ENCODE data around the gene APOA5.
"Not testable (repeated sequence)": the region's sequence is repeated elsewhere in the genome, so short reads cannot be mapped to it uniquely, and the experiment has no call there.

The APOA5 gene

DNA sequence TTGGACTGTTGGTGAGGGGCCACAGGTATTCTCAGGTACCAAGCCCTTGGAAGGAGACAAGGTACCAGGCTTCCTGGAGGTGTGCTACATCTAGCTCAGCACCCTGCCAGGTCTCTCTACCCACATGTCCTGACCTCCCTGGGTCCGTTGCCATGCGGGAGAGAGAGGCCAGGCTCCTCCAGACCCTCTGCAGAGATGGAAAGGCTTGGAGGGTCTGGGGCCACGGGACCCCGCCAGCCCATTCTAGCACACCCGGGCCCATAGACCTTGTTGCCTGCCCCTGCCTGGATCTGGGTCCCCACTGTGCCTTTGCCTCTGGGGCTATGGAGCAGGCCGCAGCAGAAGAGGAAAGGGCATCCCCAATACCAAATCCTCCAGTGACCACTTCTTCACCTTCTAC is 35.8 kb upstream of the APOA5 start:
- no peak for DNase-seq (ENCODE audit: low spot score)

DNA sequence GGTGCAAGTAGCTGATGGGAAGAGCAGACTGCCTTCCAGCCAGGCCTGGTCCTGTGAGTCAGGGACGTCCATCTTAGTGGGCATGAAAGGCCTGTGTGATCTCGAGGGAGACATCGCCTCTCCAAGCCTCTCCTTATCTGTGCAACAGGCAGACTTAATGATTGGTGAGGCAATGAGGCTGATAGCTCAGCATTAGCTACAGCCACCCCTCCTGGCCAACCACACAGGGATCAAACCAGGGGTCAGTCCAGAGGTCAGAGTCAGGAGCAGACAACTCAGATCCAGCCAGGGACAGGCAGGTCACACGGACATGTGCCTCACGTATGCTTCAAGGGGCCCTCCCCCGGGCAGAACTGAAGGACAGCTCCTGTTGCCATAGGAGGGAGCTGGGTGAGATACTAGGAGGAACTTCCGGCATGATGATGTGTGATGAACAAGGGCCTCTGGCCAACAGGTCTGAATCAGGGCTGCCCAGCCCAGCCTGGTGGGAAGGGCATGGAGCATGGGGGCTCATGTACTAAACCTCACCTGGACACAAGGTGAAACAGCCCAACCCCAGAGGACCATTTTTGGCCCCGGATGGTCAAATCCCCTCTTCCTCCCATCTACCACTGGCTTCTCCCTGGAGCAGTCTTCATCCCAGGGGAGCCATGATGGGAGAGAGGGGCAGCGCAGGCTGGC is 35.2 kb upstream of the APOA5 start:
- DNase-seq (ENCODE audit: low spot score) = no peak

DNA sequence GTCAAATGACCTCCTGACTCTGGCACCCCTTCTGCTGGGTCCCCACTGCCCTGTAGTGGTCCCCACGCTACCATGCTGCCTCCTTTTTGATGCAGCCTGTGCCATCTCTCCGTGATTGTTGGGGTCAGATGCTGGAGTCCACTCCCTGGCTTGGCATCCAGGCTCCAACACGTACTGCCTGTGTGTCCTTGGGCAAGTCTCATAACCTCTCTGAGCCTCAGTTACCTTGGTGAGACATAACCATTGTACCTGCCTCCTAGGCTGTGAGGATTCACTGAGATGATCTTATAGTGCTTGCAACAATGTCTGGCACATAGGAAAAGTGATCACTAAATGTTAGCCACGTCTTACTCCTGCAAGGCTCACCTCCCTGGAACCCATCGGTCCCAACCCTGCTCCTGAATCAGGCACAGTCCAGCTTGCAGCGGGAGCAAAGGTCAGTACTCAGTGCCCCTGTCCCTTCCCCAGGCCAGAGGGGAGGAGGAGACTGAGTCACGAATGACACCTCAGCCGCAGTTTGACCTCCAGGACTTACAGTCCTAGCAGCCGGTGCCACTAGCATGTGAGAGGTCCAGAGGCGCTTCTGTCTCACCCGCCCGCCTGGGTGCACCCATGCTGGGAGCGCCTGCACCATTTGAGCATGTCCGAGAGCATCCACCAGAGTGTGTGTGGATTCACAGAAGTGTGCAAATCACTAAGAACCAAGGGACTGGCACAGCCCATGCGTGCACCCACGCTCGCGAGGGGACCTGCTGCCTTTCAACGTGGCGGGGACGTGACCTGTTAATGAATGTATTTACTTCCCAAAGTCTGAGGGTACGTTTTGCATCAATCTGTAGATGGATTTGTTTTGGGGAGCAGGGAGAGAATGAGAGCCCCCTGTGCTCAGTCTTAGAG is 34.4 kb upstream of the APOA5 start:
- DNase-seq (ENCODE audit: low spot score) = no peak

DNA sequence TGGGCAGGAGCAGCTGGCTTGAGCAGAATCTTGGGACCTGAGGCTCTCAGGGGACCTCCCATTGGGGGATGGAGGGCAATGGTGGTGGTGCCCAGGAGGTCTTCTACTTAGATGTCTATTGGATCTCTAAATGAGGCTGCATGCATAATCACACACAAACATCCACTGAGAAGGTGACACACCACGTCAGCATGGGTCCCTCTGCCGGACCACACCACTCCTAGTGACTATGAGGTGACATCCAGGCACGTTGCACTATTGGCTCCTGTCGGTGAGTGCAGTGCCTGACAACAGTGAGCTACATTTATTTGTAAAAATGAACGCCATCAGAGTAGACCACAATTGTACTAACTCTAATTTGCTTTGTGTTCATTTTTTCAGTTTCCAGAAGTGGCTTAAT is 33.8 kb upstream of the APOA5 start:
- DNase-seq (ENCODE audit: low spot score) = no peak

DNA sequence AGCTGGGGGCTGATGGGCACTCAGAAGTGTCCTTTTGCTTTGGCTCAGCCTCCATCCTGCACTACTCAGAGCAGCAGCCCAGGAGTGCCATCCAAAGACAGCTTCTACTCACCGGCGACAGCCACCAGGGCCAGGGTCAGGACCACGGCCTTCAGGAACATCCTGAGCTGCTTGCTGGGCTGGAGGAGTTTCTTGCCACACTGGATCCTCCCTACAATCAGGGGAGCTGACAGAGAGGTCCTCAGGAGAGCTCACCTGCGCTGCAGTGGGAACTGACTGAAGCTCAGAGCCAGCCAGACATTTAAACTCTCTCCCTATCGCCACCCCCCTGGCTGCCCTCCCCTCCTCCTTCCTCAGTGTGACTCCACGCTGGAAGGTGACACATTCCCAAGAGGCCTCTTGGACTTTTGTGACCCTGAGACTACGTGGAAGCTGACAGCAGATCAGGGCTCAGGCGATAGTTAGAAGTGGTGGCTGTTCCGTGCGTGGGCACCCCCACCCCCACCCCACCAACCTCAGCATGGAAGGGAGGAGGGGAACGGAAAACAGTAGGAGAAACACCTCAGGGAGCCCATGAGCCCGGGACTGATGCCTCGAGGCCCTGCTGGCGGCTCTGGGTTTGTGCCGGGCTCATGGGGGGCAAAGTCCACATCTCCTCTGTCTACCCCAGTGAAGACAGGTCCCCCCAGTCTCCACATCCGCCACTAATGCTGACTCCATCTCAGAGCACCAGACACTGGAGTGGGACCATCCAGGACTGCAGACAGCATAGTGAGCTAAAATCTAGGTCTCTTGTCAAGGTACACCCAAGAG is 31.6 kb upstream of the APOA5 start, which contains the start of gene APOA4:
TSS of gene APOA4 (minus strand) at position 274 of the 813 bp plus-strand sequence. CDS start at position 161, 113 bp downstream.
- no peak for DNase-seq (ENCODE audit: low spot score)

DNA sequence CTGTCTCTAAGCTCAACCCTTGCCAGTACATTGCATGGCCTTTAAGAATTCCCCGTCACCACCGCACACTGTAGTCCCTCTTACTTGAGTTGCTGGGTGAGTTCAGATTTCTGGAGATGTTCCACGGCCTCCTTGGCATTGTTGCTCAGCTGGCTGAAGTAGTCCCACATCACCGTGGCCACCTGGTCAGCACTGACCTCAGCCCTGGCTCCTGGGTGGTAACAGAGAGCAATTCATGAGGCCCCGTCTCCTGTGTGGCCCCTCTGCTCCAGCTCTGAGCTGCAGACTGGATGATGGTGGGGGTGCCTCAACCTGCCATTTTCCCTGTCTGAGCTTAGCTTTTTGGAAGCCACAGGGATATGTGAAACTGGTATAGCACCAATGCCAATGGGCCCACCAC is 30.9 kb upstream of the APOA5 start:
- DNase-seq (ENCODE audit: low spot score) = no peak

DNA sequence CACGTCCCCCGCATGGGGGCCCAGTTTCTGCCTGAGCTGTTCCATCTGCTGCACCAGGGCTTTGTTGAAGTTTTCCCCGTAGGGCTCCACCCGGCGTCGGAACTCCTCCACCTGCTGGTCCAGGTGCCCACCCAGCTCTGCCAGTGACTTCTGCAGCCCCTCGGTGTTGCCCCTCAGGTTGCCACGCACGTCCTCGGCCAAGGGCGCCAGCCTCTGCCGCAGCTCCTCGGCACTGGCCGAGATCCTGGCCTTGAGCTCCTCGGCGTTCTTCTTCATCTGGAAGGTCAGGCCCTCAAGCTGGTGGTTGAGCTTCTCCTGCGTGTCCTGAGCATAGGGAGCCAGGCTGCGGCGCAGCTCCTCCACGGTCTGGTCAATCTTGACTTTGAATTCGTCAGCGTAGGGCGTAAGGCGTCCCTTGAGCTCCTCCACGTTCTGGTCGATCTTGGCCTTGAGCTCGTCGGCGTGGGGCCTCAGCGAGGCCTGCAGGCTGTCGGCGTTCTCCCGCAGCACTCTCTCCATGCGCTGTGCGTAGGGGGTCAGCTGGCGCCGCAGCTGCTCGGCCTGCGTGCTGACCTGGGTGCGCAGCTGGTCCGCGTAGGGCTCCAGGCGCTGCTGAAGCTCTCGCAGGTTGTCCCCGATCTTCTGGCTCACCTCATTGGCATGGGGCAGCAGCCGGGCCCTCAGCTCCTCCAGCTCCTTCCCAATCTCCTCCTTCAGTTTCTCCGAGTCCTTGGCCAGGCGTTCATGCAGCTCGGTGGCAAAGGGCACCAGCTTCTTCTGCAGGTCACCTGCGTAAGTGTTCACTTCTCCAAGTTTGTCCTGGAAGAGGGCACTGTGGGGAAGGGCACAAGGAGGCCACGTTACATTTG is 29.6 kb upstream of the APOA5 start:
- DNase-seq (ENCODE audit: low spot score) = no peak

DNA sequence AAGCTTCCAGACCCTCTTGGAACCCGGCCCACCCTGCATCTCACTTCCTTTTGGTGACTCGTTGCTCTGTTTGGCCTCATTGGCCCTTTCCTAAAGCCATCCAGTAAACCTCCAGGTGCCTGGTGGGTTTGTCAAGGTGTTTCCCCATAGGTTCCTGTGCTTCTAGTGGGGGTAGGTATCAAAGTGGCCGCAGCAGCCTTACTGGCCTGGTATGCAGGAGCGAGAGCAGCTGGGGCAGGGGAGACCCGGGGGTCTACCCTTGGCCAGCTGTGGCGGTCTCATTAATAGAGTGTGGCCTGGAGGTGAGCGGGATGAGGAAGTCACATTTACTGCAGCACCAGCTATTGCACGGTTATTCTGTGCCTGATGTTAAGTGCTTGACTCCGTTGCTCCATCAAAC is 27.4 kb upstream of the APOA5 start:
- DNase-seq (ENCODE audit: low spot score) = no peak

DNA sequence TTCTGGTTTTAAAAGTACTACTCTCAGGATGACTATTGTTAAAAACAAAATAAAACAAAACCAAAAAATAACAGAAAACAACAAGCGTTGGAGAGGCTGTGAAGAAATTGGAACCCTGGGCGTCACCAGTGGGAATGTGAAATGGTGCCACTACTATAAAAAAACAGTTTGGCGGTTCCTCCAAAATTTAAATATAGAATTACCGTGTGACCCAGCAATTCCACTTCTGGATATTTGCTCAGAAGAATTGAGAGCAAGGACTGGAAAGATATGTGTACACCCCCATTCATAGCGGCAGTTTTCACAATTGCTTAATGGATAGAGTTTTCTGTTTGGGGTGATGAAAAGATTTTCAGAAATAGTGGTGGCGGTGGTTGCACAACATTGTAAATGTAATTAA is 22.8 kb upstream of the APOA5 start:
- no peak for DNase-seq (ENCODE audit: low spot score)

DNA sequence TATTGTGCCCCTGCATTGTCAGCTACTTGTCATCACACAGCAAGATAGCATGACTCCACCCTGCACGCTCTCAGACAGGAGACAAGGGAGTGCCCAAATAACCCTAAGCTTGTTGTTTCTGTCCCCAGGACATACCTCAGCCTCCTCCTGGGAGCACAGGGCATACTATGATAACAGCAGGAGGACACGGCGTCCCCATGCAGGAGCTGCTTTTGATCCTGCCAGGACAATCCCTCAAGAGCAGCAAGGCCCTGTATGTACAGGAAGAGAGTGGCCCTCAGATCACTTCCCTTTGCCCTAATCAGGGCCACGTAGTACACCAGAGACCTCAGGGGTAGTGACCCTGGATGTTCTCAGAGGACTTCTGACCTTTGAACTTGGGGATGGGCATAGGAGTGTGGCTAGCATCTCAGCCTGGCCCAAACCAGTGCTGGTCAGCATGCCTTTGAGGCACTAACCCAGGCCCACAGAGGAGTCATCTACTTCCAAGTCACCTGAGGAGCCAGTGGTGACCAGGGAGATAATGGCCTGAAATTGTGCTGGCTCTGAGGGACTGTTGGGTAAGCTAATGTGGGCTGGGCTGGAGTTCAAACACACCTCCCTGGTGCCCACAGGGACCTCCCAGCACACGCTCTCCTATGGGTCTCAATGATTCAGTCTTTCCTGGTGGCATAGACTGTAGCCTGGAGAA is 22.2 kb upstream of the APOA5 start:
- no peak for DNase-seq (ENCODE audit: low spot score)

DNA sequence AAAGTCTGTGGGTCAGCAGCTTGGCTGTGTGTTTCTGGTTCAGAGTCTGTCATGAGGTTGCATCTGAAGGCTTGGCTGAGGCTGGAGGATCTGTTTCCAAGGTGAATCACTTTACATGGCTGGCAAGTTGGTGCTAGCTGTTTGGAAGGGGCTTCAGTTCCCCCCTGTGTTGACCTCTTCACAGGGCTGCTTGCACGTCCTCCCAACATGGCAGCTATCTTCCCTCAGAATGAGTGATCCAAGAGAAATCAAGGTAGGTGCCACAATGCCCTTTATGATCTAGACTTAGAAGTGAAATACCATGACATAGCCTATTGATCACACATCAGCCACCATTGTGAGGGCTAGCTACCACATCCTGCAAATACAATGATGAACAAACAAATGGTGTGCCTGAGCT is 21.5 kb upstream of the APOA5 start:
- DNase-seq (ENCODE audit: low spot score) = no peak

DNA sequence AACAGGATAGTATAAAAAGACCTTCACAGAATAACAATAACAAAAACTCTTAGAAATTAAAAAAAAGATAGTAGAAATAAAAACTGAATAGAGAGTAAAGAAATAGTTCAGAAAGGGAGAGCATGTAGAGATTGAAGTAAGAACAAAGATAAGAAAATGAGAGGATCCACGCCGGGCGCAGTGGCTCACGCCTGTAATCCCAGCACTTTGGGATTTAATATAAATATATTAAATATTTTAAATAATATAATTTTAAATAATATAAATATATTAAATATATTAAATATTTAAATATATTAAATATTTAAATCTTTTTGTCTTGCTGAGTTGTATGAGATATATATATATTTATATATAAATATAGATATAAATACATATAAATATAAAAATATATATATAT is 20.4 kb upstream of the APOA5 start:
- DNase-seq (ENCODE audit: low spot score) = no peak

DNA sequence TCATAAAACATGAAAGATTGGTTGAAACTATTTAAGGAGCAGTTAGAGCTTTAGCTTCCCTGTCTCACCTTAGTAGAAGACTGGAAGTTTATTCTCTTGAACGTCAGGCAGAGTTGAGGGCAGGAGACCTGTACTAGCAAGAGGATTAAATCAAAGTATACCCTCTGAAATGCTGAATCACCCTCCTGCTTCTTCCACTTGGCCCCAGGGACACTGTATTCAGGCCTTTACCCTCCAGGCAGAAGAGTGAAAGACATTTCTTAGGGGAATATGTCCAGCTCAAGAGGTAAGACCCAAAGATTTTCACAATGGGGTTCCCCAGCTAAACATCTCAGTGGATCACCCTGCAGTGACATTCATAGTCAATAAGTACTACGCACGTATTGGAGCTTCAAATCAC is 19.5 kb upstream of the APOA5 start:
- DNase-seq (ENCODE audit: low spot score) = no peak

DNA sequence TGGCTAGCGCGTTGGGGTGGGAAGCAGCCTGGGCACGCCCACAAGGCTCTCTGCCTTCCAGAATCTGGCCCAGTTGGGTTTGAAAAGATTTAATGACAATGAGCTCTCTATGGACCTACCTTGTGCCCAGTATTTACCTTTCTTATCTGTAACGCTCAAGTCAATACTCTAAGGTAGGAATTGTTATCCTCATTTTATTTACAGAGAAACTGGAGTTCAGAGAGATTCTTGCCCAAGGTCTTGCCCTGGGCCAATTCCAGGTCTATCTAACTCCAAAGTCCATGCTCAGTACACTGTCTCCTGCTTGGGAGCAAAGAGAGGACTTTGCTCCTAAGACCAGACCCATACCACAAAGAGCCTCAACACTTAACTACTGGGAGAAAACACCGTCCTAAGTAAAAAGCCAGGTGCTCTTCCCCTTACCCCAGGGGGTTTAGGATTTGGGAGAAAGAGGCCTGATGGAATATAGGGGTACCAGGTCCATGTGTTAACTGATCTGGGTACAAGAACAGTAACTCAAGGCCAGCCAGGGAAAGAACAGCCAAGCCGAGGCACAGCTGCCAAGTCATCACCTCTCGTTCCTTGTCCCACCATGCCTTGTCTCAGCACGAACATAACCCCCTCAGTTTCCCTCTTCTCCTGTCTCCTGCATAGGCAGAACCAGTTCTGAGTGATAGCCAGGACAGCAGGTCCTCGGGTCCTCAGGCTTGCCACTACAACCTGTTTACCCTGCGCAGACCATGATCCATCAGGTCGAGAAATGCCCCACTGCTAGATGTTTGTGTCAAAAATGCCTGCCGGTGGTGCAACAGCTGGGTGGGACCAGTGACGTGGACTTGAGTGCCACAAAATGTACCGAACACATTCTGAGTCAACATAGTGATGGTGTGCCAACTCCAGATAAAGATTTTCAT is 16.8 kb upstream of the APOA5 start:
- no peak for DNase-seq (ENCODE audit: low spot score)

DNA sequence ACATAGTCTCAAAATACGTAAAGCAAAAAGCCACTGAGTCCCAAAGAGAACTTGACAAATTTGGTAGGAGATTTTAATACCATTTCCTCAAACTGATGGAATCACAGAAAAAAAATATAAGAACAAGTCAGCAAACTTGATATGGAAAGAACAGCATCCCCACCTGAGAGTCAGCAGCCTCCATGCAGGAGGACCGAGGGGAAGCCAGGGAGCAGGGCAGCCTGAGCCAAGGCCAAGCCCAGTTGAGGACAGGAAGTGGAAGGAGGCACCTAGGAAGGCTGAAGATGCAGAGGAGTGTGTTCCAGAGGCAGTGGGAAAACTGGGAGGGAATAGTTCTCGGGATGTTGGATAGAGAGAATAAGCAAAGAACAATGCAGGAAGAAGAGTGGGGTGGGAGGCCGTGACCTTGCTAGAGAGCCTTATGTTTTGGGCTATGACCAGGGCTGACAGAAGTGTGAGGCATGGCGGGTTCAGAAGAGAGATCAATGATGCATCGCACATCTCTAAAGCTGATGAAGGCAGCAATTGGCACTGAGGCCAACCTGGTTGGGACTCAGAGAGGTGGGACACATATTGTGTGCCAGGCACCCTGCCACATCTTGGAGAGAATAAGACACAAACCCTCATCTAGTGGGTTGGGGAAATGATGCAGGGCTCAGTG is 16.1 kb upstream of the APOA5 start:
- DNase-seq (ENCODE audit: low spot score) = no peak

DNA sequence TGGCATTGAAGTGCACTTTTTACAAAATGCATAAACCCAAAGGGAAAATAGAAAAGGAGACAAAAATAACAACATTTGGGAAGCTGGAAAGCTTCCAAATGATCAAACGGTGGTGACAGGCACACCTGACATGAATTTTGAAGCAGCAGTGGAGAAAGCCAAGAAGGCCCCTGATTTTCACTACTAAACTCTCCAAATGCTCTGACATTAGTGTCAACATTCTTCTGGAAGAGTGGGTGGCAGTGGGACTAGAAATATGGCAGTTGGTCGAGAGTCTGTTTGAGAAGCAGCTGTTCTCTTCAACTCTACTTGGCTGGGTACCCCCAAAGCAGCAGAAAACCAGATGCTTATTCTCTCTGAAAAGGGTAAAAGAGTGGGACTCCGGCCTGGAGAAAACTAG is 12.3 kb upstream of the APOA5 start:
- DNase-seq (ENCODE audit: low spot score) = no peak

DNA sequence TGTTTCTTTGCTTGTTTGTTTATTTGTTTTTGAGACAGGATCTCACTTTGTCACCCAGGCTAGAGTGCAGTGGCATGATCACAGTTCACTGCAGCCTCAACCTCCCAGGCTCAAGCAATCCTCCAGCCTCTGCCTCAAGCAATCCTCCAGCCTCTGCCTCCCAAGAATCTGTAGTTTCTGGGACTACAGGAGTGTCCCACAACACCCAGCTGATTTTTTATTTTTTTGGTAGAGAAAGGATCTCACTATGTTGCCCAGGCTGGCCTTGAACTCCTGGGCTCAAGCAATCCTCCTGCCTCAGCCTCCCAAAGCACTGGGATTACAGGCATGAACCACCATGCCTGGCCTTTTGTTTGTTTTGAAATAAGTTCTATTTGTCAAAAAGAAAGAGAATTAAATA is 10.0 kb upstream of the APOA5 start:
- DNase-seq (ENCODE audit: low spot score) = not testable (repeated sequence)

DNA sequence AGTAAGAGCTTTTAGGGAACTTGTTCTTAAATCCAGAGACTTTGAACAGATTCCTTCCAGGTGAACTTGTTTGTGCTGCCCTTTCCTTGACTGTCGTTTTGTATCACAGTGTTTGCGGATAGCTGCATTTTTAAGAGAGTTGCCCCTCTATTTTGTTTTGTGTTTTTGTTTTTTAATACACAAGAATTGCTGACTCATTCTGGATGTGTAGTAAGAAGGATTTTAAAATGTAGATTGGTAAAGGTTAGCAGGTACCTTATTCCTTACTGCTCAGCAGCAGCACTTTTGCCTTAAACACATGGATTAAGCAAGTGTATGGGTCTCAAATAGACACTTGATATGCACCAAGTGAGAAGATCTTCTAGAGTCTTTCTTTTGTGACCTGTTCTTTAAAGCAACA is 8.9 kb upstream of the APOA5 start:
- no peak for DNase-seq (ENCODE audit: low spot score)

DNA sequence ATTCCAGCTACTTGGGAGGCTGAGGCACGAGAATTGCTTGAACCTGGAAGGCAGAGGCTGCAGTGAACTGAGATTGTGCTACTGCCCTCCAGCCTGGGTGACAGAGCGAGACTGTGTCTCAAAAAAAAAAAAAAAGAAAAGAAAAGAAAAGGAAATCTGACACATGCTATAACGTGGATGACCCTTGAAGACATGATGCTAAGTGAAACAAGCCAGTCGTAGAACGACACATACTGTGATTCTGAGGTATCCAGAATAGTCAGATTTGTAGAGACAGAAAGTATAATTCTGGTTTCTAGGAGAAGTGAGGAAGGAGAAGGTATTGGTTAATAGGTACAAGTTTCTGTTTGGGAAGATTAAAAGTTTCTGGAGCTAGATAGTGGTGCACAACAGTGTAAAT is 6.7 kb upstream of the APOA5 start:
- no peak for DNase-seq (ENCODE audit: low spot score)
